AG09309 (cell line): ENCODE data around the gene CCR5.
"Not testable (repeated sequence)": the region's sequence is repeated elsewhere in the genome, so short reads cannot be mapped to it uniquely, and the experiment has no call there.

ENCODE experiments used
- DNase-seq: peaks from one replicate; pipeline ENCODE4 v3.0.0-alpha.2; 2010; ENCODE audit warnings: low read depth
- H3K4me3 ChIP-seq: 2 replicates; pipeline ENCODE4 v1.5.1; 2011; ENCODE audit warnings: mild to moderate bottlenecking, low read depth, low read length, moderate library complexity; ENCODE audit not compliant: control insufficient read depth
- CTCF ChIP-seq: IDR thresholded peaks from 2 replicates; pipeline ENCODE4 v1.5.1; 2011; ENCODE audit warnings: mild to moderate bottlenecking, low read depth, low read length, inconsistent platforms; ENCODE audit not compliant: insufficient read depth, control insufficient read depth; ENCODE audit errors: missing control alignments

The CCR5 gene

DNA sequence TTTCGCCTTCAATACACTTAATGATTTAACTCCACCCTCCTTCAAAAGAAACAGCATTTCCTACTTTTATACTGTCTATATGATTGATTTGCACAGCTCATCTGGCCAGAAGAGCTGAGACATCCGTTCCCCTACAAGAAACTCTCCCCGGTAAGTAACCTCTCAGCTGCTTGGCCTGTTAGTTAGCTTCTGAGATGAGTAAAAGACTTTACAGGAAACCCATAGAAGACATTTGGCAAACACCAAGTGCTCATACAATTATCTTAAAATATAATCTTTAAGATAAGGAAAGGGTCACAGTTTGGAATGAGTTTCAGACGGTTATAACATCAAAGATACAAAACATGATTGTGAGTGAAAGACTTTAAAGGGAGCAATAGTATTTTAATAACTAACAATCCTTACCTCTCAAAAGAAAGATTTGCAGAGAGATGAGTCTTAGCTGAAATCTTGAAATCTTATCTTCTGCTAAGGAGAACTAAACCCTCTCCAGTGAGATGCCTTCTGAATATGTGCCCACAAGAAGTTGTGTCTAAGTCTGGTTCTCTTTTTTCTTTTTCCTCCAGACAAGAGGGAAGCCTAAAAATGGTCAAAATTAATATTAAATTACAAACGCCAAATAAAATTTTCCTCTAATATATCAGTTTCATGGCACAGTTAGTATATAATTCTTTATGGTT, at the start of gene CCR5:
TSS of gene CCR5 (plus strand) at position 108 of the 680 bp plus-strand sequence. CDS start 1,957 bp downstream, outside the sequence.
- DNase-seq, result no peak
- TF ChIP-seq CTCF, result no peak
- H3K4me3 ChIP-seq, result no peak within 1 kb of the TSS

DNA sequence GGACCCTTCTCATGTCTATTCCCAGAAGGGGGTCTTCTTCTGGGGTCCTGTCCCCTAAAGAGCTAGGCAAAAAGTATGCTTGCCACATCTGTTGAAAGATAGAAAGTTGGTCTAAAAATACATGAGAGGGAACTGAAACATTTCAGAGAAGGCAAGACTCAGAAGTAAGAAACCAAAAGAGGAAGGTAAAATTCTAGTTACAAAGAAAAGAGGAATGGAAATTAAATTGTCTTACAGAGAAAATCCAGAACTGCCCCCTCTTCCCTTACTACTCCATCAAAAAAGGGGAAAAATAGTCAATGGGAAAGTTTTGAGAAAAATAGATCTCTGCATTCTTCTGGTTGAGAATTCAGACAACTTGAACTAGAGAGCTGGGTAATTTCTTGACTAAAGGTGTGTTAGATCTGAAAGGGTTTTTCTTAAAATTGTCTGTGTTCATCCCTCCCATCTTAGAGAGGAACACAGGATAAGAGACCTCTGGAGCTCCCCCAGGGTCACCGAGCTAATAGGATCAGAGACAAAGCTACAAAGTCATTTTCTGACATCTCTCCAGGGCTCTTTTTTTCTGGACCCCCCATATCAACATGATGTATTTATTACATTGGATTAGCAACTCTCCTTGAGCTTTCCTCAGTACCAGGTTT, 49.2 kb upstream of the CCR5 start:
- no peak overlapping the region for H3K4me3 ChIP-seq
- no peak for TF ChIP-seq CTCF
- no peak for DNase-seq

DNA sequence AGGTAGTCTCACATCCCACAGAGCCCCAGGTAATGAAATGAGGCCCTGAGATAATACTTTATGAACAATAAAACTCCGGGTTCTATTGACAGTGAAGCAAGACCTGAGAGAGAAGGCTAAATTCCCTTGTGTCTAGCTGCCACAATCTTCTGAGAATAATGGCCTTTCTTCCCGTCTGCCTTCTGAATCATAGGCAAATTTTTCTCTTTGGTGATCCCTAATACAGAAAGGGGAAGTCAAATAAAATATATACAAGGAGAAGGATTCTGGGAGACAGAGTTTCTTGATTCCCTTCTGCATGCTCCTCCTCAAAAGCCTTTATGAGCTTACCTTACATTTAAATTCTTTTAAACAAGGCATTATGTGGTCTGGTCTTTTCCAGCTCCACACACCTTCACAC, 46.7 kb upstream of the CCR5 start:
- no peak for DNase-seq
- no peak for TF ChIP-seq CTCF
- no peak overlapping the region for H3K4me3 ChIP-seq

- DNase-seq, result no peak
- TF ChIP-seq CTCF, result no peak
Measured at GRCh38 chr3:46325645-46326300, 45.0 kb upstream of the CCR5 start.

GRCh38 chr3:46330676-46331075, 40.1 kb upstream of the CCR5 start:
- not testable (repeated sequence) for H3K4me3 ChIP-seq, DNase-seq

More at GRCh38 chr3:46325645-46326300, 45.0 kb upstream of the CCR5 start:
- H3K4me3 ChIP-seq, result no peak overlapping the region

- H3K4me3 ChIP-seq, result no peak overlapping the region
- DNase-seq, result peak; percentile 44
- no peak for TF ChIP-seq CTCF
Measured at GRCh38 chr3:46334741-46335478, 35.8 kb upstream of the CCR5 start.
